ENCODE measurements around the gene CDC14A. TPM values are rescaled to one million over a fixed set of nuclear protein-coding genes. Genes with fewer than 3 reads are reported as not detected.

CDC14A gene
- total RNA-seq, 4 donors from 2014 or later: 9.0 to 32.4 (median 23.0) TPM

GRCh38 chr1:100320311-100321099 lies 31.8 kb upstream of the CDC14A start:
- TF ChIP-seq CTCF (IDR thresholded peaks at IDR 0.05) (no peak), POLR2A (IDR thresholded peaks at IDR 0.05) (no peak)
- intact Hi-C loops (cut with DNase I; ENCODE audit: low total_unique reads): no loop called here
- Histone ChIP-seq H3K9me3 (no peaks in the 10 kb centered on the region), H3K4me3 (no peak overlapping the region), H3K36me3 (no peaks in the 10 kb centered on the region), H3K27ac (no peak overlapping the region), H3K4me1 (no peaks in the 10 kb centered on the region), H3K27me3 (no peaks in the 10 kb centered on the region)
- no peak for DNase-seq

DNA sequence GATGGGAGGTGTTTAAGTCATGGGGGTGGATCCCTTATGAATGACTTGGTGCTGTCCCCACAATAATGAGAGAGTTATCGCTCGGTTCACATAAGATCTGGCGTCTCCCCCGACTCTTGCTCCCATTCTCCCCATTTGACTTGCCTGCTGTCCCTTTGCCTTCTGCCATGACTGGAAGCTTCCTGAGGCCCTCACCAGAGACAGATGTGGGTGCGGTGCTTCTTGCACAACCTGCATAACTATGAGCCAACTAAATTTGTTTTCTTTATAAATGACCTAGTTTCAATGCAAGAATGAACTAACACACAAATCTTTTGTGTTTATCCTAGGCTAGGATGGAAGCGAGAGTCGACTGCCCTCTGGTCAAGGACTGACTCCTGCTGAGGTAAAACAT lies 31.2 kb upstream of the CDC14A start:
- Histone ChIP-seq H3K9me3 (no peaks in the 10 kb centered on the region), H3K36me3 (no peaks in the 10 kb centered on the region), H3K4me3 (no peak overlapping the region), H3K27me3 (no peaks in the 10 kb centered on the region), H3K27ac (no peak overlapping the region), H3K4me1 (no peaks in the 10 kb centered on the region)
- intact Hi-C loops (cut with DNase I; ENCODE audit: low total_unique reads): no loop called here
- no peak for DNase-seq
- TF ChIP-seq POLR2A (IDR thresholded peaks at IDR 0.05) (no peak), CTCF (IDR thresholded peaks at IDR 0.05) (no peak)

DNA sequence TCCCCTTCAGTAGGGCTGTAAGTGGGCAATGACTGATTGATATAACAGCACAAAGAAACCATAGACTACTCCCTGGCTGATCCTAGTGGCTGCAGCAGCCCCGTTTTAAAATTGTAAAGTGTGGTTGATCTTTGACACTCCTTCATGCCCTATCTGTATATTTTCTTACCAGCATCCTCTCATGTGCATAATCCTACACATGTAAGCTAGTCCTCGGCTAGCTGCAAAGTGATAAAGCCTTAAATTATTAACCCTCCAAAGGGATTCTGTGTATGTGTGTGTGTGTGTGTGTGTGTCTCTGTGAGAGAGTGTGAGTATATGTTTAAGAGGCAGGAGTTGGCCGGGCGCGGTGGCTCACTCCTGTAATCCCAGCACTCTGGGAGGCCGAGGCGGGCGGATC lies 30.8 kb upstream of the CDC14A start:
- H3K27me3 ChIP-seq: no peaks in the 10 kb centered on the region
- DNase-seq: no peak
- TF ChIP-seq POLR2A (IDR thresholded peaks at IDR 0.05) (no peak), CTCF (IDR thresholded peaks at IDR 0.05) (no peak)
- H3K4me3 ChIP-seq: no peak overlapping the region
- H3K27ac ChIP-seq: no peak overlapping the region
- no peaks in the 10 kb centered on the region for H3K4me1 ChIP-seq
- H3K9me3 ChIP-seq: no peaks in the 10 kb centered on the region
- intact Hi-C loops (cut with DNase I; ENCODE audit: low total_unique reads): no loop called here
- H3K36me3 ChIP-seq: no peaks in the 10 kb centered on the region

DNA sequence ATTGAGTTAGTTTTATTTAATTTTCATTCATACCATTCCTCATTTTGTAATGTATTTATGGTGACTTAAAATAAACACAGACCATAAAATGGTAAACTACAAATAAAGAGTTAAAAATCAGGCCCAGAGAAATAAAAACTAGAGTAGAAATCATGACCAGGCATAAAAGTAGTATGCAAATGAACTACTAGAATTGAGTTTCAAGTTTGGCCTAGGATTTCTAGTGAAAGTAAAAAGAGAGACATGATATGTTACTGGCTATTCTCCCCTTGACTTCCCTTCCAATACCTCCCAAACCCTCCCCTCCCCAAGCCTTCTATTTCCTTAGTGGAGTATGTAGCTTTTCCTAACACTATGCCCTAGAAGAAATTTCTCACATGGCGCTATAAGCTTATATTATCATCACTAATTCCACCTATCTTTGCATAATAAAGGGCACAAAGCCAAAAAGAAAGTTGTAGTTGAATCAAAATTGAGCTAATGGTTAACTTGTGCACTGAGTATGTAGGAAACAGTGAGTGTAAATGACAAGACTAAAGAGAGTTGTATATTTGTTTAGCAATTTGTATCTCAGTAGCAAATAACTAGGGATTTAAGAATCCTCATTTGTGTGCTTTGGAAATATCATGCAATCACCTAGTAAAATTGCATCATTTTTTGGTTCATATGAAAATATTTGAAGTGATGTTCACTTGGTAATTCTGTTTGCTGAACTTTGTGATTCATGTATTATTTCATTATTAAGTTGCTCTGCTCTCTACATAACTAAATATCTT lies 29.7 kb upstream of the CDC14A start:
- no peaks in the 10 kb centered on the region for H3K36me3 ChIP-seq
- no peaks in the 10 kb centered on the region for H3K4me1 ChIP-seq
- H3K9me3 ChIP-seq: no peaks in the 10 kb centered on the region
- H3K4me3 ChIP-seq: no peak overlapping the region
- no peak for TF ChIP-seq CTCF (IDR thresholded peaks at IDR 0.05)
- H3K27ac ChIP-seq: no peak overlapping the region
- intact Hi-C loops (cut with DNase I; ENCODE audit: low total_unique reads): no loop called here
- H3K27me3 ChIP-seq: no peaks in the 10 kb centered on the region
- DNase-seq: no peak

- TF ChIP-seq POLR2A (IDR thresholded peaks at IDR 0.05) (no peak), CTCF (IDR thresholded peaks at IDR 0.05) (no peak)
These were observed 28.7 kb upstream of the CDC14A start for GRCh38 chr1:100323419-100324106.

More at GRCh38 chr1:100323419-100324106, 28.7 kb upstream of the CDC14A start:
- no peaks in the 10 kb centered on the region for H3K4me1 ChIP-seq
- intact Hi-C loops (cut with DNase I; ENCODE audit: low total_unique reads): no loop called here
- H3K9me3 ChIP-seq: no peaks in the 10 kb centered on the region
- peak in 1 of 2 donors; percentile 26 for DNase-seq
- H3K36me3 ChIP-seq: no peaks in the 10 kb centered on the region
- H3K4me3 ChIP-seq: no peak overlapping the region
- peak overlapping the region in 1 of 2 donors; percentile 26 for H3K27ac ChIP-seq
- no peaks in the 10 kb centered on the region for H3K27me3 ChIP-seq

Measured in uterus (tissue), 4 donors.